Type B pancreatic cell (in vitro differentiated cells): ENCODE results near the gene TNFAIP1. TPM values are rescaled to one million over a fixed set of nuclear protein-coding genes. Genes with fewer than 3 reads are reported as not detected.

ENCODE experiments used
- DNase-seq: peaks from one replicate; pipeline ENCODE4 v3.0.0; 2021; ENCODE audit warnings: mixed read lengths; ENCODE audit not compliant: unreplicated experiment; ENCODE audit errors: extremely low spot score
- H3K27ac Mint-ChIP-seq: 2 replicates; pipeline ENCODE4 v1.8.0; 2021; ENCODE audit warnings: mild to moderate bottlenecking, mixed read lengths
- H3K27me3 Mint-ChIP-seq: 2 replicates; pipeline ENCODE4 v1.8.0; 2021; ENCODE audit warnings: mixed read lengths
- H3K36me3 Mint-ChIP-seq: 2 replicates; pipeline ENCODE4 v1.8.0; 2021; ENCODE audit warnings: mixed read lengths
- H3K4me1 Mint-ChIP-seq: one replicate; pipeline ENCODE4 v1.8.0; 2021; ENCODE audit warnings: mixed read lengths; ENCODE audit not compliant: unreplicated experiment
- H3K4me3 Mint-ChIP-seq: 2 replicates; pipeline ENCODE4 v1.8.0; 2021; ENCODE audit warnings: mild to moderate bottlenecking, mixed read lengths
- H3K9me3 Mint-ChIP-seq: 2 replicates; pipeline ENCODE4 v1.8.0; 2021; ENCODE audit warnings: mixed read lengths
- total RNA-seq: library from RNA; stranded (reverse); gene quantifications from 2 replicates; pipeline ENCODE4 v1.2.1, GENCODE V29; 2021; ENCODE audit warnings: low replicate concordance
- TF ChIP-seq, protein P1 (sequence below): fragments of 200-600 bp; sonication (generic); conservative IDR thresholded peaks from 2 replicates; pipeline ENCODE4 v1.5.0; 2021; ENCODE audit warnings: antibody characterized with exemption, mild to moderate bottlenecking

The TNFAIP1 gene
- total RNA-seq, 1 donor from 2014 or later: 37.8 TPM

DNA sequence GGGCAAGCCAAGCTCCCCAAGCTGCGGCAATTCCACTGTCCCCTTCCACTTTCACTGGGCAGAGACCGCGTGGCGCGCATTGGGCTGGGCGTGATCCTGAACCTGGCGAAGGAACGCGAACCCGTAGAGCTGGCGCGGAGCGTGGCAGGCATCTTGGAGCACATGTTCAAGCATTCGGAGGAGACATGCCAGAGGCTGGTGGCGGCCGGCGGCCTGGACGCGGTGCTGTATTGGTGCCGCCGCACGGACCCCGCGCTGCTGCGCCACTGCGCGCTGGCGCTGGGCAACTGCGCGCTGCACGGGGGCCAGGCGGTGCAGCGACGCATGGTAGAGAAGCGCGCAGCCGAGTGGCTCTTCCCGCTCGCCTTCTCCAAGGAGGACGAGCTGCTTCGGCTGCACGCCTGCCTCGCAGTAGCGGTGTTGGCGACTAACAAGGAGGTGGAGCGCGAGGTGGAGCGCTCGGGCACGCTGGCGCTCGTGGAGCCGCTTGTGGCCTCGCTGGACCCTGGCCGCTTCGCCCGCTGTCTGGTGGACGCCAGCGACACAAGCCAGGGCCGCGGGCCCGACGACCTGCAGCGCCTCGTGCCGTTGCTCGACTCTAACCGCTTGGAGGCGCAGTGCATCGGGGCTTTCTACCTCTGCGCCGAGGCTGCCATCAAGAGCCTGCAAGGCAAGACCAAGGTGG, 45.7 kb downstream of the TNFAIP1 start:
- H3K9me3 Mint-ChIP-seq: no peaks in the 10 kb centered on the region
- peaks cover 60% of the 10 kb centered on the region for H3K27me3 Mint-ChIP-seq
- H3K4me3 Mint-ChIP-seq: peak overlapping the region; percentile 59
- peaks cover 6% of the 10 kb centered on the region for H3K4me1 Mint-ChIP-seq
- no peak for DNase-seq
- peaks cover 20% of the 10 kb centered on the region for H3K36me3 Mint-ChIP-seq
- TF ChIP-seq, protein P1, sequence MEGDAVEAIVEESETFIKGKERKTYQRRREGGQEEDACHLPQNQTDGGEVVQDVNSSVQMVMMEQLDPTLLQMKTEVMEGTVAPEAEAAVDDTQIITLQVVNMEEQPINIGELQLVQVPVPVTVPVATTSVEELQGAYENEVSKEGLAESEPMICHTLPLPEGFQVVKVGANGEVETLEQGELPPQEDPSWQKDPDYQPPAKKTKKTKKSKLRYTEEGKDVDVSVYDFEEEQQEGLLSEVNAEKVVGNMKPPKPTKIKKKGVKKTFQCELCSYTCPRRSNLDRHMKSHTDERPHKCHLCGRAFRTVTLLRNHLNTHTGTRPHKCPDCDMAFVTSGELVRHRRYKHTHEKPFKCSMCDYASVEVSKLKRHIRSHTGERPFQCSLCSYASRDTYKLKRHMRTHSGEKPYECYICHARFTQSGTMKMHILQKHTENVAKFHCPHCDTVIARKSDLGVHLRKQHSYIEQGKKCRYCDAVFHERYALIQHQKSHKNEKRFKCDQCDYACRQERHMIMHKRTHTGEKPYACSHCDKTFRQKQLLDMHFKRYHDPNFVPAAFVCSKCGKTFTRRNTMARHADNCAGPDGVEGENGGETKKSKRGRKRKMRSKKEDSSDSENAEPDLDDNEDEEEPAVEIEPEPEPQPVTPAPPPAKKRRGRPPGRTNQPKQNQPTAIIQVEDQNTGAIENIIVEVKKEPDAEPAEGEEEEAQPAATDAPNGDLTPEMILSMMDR: peak; percentile 60
- peak overlapping the region; percentile 50 for H3K27ac Mint-ChIP-seq

DNA sequence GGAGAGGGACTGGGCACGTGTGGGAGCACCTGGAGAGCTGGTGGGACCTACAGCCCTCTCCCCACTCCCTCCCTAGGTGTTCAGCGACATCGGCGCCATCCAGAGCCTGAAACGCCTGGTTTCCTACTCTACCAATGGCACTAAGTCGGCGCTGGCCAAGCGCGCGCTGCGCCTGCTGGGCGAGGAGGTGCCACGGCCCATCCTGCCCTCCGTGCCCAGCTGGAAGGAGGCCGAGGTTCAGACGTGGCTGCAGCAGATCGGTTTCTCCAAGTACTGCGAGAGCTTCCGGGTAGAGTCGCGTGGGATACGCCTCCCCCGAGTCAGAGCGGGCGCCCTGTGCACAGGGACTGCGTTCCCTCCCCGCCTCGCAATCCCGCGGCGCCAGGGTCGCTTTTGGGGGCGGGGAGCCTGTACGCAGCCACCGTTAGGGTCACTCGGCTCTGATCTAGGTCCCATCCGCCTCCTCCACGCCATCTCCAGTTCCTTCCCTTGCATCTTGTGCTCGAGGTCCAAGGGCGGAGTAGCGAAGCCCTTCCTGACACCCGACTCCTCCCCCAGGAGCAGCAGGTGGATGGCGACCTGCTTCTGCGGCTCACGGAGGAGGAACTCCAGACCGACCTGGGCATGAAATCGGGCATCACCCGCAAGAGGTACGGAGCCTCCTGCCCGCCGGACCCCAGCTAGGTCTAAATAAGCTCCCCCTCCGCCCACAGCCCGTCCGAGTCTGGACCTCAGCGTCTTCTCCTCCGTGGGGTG, 48.9 kb downstream of the TNFAIP1 start:
- Mint-ChIP-seq H3K36me3 (peaks cover 25% of the 10 kb centered on the region), H3K4me3 (peak overlapping the region; percentile 85), H3K9me3 (no peaks in the 10 kb centered on the region), H3K27me3 (peaks cover 56% of the 10 kb centered on the region), H3K4me1 (peaks cover 6% of the 10 kb centered on the region), H3K27ac (no peak overlapping the region)
- TF ChIP-seq, protein P1: no peak
- DNase-seq: no peak

DNA sequence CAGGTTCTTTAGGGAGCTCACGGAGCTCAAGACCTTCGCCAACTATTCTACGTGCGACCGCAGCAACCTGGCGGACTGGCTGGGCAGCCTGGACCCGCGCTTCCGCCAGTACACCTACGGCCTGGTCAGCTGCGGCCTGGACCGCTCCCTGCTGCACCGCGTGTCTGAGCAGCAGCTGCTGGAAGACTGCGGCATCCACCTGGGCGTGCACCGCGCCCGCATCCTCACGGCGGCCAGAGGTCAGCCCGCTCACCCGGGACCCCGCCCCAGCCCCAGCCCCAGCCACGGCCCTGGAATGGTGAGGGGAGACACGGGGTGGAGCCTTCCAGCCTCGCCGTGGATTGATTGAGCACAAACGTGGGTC, 49.5 kb downstream of the TNFAIP1 start:
- peaks cover 51% of the 10 kb centered on the region for H3K27me3 Mint-ChIP-seq
- peaks cover 6% of the 10 kb centered on the region for H3K4me1 Mint-ChIP-seq
- no peaks in the 10 kb centered on the region for H3K9me3 Mint-ChIP-seq
- peak overlapping the region; percentile 85 for H3K4me3 Mint-ChIP-seq
- H3K36me3 Mint-ChIP-seq: peaks cover 28% of the 10 kb centered on the region
- DNase-seq: no peak
- H3K27ac Mint-ChIP-seq: no peak overlapping the region
- TF ChIP-seq, protein P1: no peak

DNA sequence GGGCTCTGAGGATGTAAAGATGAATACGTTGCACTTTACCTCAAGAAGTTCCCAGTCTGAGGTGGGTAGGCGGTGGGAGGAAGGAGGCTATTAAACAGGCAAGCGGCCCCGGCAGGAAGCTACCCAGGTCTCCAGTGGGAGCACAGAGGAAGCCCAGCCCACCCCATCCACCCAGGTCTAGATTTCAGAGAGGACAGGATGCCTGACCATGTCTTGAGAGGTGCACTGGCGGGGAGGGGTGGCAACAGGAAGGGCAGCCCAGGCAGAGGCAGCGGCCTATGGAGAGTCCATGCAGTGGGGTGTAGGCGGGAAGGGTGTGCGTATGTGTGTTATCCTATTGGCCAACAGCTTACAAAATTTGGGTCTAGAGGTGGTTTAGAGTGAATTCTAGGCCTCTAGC, 49.8 kb downstream of the TNFAIP1 start:
- no peak for DNase-seq
- TF ChIP-seq, protein P1: no peak
- Mint-ChIP-seq H3K27me3 (peaks cover 48% of the 10 kb centered on the region), H3K4me1 (peaks cover 2% of the 10 kb centered on the region), H3K27ac (no peak overlapping the region), H3K4me3 (no peak overlapping the region), H3K36me3 (peaks cover 28% of the 10 kb centered on the region), H3K9me3 (no peaks in the 10 kb centered on the region)

DNA sequence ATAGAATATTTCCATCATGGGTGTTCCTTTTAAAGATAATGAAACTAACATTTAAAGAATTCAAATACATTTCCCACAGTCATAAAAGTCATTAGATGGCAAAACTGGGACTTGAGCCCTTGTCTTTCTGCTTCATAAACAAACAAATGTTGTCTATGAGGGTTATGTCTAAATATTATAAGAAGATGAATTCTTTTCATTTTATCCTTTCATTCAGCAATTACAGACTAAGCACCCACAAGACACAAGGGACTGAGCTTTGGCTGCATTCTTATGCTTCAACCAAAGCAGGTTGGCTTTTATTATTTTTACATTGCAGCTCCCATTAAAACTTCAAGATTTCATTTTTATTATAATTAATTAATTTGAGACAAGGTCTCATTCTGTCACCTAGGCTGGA, 50.8 kb downstream of the TNFAIP1 start:
- H3K36me3 Mint-ChIP-seq: peaks cover 33% of the 10 kb centered on the region
- no peaks in the 10 kb centered on the region for H3K4me1 Mint-ChIP-seq
- H3K4me3 Mint-ChIP-seq: no peak overlapping the region
- TF ChIP-seq, protein P1: no peak
- DNase-seq: no peak
- H3K9me3 Mint-ChIP-seq: no peaks in the 10 kb centered on the region
- H3K27me3 Mint-ChIP-seq: peaks cover 38% of the 10 kb centered on the region
- no peak overlapping the region for H3K27ac Mint-ChIP-seq
